ENCODE data around the gene PLIN5.

The PLIN5 gene

DNA sequence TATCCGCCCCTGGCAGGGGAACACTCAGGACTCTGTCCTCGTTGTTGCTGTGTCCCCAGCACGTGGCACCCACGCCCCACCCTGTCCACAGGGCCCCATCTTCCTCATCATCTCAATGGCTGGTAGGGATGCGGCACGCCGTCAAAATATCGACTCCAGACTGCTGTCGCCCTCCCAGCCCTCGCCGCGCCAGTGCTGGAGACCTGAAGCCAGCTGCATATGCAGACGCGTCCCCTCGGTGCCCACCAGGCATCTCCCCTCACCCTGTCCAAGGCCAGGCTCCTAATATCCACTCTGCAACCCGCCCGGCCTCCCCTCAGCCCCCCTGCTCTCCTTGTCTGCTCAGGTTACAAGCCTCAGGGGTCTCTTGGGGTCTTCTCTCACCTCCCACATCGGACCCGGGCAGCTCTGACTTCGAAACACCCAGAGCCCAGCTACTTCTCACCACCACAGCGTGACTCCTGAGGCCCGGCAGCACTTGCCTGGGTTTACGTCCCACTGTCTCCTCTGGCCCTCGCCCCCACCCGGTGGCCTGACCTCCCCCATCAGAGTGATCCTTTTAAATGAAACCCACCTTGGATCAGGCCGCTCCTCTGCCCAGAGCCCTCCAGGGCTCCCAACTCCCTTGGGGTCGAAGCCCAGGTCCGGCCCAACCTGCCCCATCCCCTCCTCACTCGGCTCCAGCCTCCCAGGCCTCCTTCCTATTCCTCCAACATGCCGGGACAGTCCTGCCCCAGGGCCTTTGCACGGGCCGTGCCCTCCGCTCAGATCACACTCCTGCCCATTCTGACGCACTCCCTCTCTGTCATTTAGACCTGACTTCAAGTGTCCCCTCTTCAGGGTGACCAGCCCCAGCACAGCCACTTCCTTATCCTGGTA, 29.2 kb downstream of the PLIN5 start:
- no peak for DNase-seq (ENCODE audit: low read depth)

DNA sequence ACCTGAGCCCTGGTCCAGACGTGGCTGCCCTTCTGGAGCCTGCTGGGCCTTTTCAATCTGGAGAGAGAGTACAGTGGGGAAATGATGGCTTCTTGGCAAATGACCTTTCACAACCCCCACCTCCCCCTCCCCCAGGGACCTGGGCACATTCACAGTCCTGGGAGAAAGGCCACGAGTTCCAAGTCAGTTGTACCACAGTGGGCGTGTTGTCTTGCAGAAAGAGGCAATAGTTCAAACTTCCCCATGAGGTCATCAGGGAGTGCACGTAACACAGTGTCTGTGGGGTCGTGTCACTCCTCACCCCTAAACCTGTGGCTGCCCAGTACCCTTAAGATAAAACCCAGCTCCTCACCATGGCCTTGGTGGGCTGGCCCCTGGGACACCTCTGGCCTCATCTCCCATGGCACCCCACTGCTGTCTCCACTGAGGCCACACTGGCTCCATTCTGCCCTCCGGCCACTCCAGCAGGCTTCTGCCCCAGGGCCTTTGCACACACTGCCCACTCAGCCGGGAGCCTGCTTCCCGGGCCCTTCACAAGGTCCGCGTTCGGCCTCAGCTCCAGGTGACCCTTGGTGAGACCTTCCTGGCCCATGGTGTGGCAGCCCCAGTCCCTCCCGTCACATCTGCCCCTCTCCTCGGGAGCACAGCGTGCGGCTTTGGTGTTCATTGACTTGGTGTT, 30.0 kb downstream of the PLIN5 start:
- DNase-seq (ENCODE audit: low read depth) = no peak

DNA sequence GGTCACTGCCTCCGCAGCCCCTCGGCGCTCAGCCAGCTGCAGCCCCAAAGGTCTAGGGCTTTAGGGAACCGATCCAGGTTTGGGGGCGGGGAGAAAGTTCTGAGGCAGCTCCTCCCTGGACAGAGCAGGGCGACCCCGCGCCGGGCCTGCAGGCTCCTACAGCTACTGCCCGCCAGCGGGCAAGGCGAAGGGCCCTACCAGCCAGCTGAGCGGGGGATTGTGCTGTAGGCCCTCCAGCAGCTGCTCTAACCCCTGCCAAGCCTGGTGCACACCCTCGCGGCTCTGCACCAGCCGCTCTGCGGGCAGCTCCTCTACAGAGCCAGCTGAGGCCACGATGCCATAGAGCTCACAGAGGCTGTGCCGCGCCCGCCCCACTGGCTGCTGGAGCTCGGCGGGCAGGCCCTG, 30.7 kb downstream of the PLIN5 start:
- no peak for DNase-seq (ENCODE audit: low read depth)

DNA sequence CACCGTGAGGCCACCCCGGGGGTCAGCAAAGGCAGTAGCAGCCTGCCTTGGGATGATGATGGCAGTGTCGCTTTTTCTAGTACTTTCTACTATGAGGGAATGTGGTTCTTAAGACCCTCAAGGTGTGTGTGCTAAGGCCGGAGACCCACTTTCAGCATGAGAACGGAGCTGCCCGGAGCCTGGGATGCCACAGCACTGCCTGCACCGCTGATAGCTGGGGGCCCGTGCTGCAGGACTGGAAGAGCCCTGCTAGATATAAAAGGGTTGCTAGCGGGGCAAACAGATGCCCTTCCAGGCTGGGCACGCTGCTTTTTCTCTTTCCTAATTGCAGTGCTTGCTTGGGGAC, 31.2 kb downstream of the PLIN5 start:
- DNase-seq (ENCODE audit: low read depth) = no peak

DNA sequence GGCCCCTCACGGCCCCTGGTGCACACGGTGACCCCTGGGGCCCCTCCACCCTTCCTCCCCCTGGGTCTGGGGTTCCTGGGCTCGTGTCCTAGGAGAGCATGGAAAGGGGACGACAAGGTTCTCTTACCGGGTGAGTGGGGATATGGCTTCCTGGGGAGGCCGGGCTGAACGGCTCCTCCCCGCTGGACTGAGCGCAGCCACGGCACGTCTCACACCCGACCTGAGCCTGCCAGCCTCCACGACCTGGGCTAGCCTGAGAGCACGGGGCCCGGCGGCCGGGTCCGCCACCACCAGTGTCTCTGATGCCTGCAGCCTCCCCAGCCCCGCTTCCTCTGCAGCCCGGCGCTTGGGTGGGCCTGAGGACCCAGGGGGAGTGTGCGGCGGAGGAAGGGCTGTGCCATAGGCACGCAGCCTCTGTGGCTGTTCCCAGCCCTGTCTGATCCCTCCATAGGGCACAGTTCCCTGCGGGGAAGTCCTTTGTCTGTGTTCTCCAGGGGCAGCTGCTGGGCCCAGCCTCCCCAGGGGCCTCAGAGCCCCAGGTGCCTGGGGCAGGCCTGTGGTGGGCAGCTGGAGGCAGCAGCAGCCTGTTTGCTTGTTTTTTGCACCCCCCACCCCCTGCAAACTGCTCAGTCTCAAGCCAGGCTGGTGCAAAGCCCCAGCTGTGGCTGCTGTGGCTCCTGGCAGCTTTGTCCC, 31.7 kb downstream of the PLIN5 start:
- no peak for DNase-seq (ENCODE audit: low read depth)

DNA sequence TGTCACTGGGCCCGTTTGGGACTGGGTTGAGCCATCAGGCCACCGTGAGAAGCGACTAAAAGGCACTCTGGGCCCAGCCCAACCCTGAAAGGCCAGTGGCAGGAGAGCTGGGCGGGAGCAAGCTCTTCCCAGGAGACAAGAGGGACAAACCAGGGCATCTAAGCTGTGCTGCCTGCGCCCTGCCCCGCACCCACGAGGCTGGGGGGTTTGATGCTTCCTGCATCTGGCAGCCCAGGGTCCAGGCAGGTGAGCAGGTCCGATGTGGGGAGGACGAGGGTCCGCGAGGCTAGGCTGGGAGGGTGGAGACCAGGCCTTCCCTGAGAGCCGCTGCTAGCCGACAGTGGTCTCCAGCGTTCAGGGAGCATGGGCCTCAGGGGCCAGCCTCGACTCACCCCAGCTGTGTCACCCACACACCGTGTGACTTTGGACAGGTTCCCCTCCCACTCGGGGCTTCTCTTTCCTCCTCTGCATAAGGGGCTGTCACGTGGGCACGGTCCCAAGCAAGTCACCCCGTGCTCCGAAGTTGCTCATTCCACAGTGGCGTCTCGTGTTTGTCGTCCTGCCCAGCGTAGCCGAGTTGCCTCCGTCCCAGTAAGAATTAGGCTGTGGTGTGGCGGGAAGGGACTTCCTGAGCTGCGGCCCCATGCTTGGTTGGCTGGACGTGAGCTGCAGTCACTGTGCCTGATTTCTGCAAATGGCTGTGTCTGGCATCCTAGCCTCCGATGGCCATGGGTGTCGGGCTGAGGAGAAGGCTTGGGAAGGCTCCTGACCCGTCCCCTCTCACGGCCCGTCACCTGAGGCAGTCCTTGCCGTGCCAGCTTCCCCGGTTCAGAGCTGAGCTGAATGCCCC, 32.5 kb downstream of the PLIN5 start:
- DNase-seq (ENCODE audit: low read depth) = no peak

DNA sequence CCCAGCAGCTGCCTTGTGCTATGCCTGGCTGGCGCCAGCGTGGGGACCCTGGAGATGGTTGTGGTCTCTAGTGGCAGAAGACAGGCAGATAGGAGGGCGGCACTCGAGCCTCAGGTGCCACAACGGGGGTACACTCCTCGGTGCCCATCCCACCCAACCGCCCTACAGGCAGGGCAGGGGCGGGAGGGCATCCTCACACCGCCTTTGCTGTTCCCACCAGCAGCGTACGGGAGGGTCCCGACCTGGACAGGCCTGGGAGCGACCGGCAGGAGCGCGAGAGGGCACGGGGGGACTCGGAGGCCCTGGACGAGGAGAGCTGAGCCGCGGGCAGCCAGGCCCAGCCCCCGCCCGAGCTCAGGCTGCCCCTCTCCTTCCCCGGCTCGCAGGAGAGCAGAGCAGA, 33.3 kb downstream of the PLIN5 start:
- no peak for DNase-seq (ENCODE audit: low read depth)

DNA sequence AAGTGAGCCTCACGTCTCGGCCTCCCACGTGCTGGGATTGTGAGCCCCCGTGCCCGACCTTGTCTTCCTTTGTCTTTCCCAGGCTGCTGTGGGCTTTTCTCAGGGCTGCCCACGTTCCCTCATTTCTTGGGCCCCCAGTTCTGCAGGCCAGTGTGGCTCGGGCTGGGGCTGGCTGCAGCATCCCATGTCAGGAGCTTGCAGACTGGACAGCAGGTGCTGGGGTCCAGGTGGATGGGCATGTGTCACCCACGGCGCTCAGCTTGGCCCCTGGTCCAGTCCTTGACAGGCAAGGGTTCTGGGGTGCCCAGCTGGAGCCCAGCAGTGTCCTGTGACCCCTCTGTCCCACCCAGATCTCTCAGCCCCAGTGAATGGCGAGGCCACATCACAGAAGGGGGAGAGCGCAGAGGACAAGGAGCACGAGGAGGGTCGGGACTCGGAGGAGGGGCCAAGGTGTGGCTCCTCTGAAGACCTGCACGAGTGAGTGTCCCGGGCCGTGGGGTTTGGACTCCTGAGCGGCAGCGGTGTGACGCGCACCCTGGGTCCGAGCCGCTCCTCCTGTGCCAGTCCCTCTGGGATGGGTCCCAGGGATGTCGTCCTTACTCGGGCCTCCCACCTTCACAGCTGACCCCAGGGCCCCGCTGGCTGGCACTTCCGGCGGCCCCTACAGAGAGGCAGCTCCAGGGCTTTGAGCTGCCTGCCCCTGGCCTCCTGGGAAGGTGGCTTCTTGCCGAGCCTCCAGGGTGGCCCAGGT, 34.0 kb downstream of the PLIN5 start:
- no peak for DNase-seq (ENCODE audit: low read depth)

DNA sequence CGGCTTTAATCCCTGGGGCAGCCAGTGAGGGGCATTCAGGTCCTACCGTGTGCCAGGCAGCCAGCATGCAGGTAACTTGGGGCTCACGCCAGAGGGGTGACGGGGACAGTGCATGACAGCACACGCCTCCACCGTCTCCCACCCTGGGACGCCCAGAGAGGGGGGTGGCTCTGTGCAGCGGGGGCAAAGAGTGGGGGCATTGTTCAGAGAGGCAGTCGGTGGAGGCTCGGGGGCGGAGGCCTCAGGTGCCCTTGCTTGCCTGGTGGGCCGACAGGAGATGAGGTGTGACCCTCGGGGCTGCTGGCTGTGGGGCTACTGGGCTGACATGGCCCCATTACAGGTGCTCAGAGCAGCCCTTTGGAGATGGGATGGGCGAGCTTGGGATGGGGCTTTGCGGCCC, 35.2 kb downstream of the PLIN5 start:
- DNase-seq (ENCODE audit: low read depth) = no peak

DNA sequence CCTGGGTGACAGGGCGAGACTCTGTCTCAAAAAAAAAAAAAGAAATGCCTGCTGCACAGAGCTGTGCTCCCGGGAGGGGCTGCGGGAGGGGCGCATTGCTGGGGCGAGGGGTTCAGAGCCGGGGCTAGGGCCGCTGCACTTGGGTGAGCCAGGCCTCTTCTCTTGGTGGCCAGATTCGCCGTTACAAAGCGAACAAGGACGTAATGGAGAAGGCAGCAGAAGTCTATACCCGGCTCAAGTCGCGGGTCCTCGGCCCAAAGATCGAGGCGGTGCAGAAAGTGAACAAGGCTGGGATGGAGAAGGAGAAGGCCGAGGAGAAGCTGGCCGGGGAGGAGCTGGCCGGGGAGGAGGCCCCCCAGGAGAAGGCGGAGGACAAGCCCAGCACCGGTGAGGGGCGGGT, 35.7 kb downstream of the PLIN5 start:
- DNase-seq (ENCODE audit: low read depth) = no peak

DNA sequence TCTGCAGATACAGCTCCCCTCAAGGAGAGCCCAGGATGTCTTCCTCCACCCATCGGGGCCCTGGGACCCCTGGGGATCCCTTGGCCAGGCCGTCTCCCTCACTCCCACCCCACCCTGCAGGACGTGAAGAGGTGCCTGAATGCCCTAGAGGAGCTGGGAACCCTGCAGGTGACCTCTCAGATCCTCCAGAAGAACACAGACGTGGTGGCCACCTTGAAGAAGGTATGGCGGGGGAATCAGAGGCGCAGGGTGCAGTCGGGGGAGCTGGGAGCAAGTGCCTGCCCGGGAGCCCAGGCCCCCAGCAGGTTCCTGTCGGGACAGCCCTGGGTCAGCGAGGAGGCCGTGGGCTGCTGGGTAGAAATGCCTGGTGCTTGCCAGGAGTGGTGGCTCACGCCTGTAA, 36.3 kb downstream of the PLIN5 start:
- no peak for DNase-seq (ENCODE audit: low read depth)

DNA sequence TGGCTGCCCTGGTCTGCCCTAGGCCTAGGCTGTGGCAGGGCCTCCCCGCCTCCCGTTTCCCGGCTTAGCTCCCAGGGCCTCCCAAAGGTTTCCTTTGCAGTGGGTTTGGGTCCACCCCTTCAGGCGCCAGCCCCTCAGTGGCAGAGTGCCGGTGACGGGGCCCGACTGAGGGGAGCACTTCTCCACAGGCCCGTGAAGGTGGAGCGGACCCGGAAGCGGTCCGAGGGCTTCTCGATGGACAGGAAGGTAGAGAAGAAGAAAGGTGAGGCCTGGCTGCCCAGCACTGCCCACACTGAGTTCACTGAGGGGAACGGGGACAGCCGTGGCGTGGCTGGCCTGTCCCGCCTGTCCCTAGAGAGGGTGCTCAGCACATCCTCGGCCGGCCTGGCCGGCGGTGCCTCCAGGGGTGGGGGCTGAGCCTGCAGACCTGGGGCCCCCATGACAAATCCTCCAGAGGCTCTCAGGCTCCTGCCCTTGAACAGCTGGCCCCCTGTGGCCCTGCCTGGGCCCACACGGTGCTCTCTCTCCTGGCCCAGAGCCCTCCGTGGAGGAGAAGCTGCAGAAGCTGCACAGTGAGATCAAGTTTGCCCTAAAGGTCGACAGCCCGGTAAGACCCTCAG, 37.1 kb downstream of the PLIN5 start:
- DNase-seq (ENCODE audit: low read depth) = no peak

DNA sequence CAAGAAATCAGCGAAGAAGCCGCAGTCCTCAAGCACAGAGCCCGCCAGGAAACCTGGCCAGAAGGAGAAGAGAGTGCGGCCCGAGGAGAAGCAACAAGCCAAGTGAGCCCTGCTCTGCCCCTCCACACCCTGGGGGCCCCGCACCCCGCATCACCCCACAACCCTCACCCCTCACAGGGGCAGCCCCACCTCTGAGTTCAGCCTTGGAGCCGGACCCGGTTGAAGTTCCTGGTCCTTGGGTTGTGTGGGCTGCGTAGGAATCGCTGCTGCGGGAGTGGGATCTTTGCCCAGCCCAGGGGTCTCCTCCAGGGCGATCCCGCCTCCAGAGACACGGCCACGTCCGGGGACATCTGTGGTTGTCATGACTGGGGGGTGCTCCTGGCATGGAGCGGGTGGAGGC, 38.7 kb downstream of the PLIN5 start:
- DNase-seq (ENCODE audit: low read depth) = no peak

DNA sequence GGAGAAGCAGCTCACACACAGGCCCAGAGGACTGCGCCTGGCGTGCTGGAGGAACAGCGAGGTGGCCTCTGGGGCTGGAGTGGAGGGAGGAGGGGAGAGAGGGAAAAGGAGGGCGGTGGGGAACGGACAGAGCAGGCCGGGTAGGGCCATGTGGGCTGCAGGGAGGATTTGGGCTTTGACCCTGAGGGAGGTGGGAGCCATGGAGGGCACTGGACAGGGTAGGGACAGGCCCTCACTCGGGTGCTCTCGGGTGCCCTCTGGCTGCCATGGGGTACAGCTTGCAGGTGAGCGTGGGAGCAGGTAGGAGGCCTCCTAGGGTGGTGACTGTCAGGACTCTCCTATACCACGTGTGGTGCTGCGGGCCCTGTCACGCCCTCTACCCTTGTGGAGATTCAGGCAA, 39.6 kb downstream of the PLIN5 start:
- DNase-seq (ENCODE audit: low read depth) = no peak

DNA sequence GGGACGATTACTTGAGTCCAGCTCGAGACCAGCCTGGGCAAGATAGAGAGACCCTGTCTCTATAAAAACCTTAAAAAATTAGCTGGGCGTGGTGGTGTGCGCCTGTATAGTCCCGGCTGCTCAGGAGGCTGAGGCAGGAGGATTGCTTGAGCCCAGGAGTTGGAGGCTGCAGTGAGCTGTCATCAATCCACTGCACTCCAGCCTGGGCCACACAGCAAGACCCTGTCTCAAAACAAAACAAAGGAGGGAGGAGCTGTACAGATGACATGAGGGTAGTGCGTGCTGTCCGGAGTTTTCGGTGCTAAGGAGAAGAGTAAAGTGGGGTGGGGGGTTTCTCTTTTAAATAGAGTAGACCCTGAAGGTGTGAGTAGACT, 40.3 kb downstream of the PLIN5 start:
- DNase-seq (ENCODE audit: low read depth) = no peak

DNA sequence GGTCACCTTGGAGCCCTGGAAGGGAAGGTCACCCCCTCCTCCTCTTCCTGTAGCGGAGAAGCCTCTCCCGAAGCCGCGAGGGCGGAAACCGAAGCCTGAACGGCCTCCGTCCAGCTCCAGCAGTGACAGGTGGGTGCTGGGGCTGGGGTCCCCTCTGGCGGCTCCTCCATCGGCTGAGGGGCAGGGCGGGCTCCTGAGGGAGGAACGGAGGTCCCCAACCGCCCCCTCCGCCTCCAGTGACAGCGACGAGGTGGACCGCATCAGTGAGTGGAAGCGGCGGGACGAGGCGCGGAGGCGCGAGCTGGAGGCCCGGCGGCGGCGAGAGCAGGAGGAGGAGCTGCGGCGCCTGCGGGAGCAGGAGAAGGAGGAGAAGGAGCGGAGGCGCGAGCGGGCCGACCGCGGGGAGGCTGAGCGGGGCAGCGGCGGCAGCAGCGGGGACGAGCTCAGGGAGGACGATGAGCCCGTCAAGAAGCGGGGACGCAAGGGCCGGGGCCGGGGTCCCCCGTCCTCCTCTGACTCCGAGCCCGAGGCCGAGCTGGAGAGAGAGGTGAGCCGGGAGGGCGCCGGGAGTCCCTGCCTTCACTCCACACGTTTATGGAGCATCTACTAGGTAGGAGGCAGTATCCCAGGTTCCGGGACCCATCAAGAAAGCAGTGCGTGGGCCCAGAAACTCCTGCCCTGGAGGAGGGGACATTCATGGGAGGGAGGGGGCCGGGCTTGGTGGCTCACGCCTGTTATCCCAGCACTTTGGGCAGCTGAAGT, 40.9 kb downstream of the PLIN5 start:
- DNase-seq (ENCODE audit: low read depth) = no peak

DNA sequence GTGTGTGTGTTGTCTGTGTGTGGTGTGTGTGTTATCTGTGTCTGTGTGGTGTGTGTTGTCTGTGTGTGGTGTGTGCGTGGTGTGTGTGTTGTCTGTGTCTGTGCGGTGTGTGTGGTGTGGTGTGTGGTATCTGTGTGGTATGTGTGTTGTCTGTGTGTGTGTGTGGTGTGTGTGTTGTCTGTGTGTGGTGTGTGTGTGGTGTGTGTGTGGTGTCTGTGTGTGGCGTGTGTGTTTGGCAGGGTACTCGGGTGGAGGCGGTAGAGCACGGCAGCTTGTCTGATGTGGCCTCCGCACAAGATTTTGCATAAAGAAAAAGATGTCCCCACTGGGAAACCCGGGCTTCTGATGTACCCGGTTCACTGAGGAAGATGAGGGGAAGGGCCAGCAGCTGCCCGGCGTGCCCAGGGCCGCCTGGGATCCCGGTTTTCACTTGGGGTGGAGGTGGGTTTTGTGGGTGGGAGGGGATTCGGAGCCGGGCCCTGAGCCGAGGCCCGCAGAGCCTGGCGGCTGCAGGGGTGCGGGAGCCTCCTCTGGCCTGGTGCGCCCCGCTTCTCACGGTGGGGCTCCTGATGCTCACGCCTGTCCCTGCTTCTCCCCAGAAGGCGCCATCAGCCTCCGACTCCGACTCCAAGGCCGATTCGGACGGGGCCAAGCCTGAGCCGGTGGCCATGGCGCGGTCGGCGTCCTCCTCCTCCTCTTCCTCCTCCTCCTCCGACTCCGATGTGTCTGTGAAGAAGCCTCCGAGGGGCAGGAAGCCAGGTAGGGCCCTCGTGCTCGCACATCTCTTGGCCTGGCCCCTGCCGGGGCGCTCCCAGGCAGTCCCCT, 41.7 kb downstream of the PLIN5 start:
- no peak for DNase-seq (ENCODE audit: low read depth)

DNA sequence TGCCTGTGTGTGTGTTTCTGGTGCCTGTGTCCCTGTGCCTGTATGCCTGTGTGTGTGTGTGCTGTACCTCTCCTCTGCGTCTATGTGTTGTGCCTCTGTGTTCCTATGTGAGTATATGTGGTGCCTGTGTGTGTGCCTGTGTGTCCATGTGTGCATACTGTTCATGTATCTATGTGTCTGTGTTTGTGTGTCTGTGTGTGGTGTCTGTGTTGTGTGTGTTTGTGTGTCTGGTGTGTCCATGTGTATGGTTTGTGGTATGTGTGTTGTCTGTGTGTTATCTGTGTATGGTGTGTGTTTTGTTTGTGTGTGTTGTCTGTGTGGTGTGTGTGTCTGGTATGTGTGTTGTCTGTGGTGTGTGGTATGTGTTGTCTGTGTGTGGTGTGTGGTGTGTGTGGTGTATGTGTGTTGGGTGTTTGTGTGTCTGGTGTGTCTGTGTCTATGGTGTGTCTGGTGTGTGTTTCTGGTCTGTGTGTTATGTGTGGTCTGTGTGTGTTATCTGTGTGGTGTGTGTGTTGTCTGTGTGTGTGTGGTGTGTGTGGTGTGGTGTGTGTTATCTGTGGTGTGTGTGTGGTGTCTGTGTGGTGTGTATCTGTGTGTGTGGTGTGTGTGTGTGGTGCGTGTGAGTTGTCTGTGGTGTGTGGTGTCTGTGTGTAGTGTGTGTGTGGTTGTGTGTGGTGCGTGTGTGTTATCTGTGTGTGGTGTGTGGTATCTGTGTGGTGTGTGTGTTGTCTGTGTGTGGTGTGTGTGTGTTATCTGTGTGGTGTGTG, 42.5 kb downstream of the PLIN5 start:
- DNase-seq (ENCODE audit: low read depth) = no peak

DNA sequence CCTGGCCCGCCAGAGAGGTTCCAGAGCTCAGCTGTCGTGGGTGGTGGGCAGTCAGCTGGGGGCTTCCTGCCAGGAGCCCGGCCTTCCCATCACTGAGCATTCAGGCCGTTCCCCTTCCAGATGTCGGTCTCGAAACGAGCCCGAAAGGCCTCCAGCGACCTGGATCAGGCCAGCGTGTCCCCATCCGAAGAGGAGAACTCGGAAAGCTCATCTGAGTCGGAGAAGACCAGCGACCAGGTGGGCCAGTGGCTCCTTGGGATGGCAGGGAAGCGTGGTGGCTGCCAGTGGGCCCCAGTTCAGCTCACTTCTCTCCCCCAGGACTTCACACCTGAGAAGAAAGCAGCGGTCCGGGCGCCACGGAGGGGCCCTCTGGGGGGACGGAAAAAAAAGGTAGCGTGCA, 43.6 kb downstream of the PLIN5 start:
- DNase-seq (ENCODE audit: low read depth) = no peak
